HUES48 (cell line): ENCODE data around the gene PGAP6.
A peak's percentile ranks its signal among the peaks of the same experiment; 100 is the strongest.

Experiments used
- H3K27ac ChIP-seq: one replicate; pipeline ENCODE4 v1.7.0; 2013; ENCODE audit warnings: low read depth, low read length, inconsistent platforms
- H3K27me3 ChIP-seq: 2 replicates; pipeline ENCODE4 v1.6.1; 2013; ENCODE audit warnings: mild to moderate bottlenecking, low read length; ENCODE audit not compliant: control insufficient read depth, insufficient read depth
- H3K36me3 ChIP-seq: 2 replicates; pipeline ENCODE4 v1.6.1; 2013; ENCODE audit warnings: low read length; ENCODE audit not compliant: control insufficient read depth, insufficient read depth
- H3K4me1 ChIP-seq: 2 replicates; pipeline ENCODE4 v1.6.1; 2013; ENCODE audit warnings: mild to moderate bottlenecking, low read length; ENCODE audit not compliant: control insufficient read depth, insufficient read depth
- H3K4me3 ChIP-seq: 2 replicates; pipeline ENCODE4 v1.5.1; 2013; ENCODE audit warnings: mild to moderate bottlenecking, low read depth, low read length
- H3K9ac ChIP-seq: 2 replicates; pipeline ENCODE4 v1.6.1; 2013; ENCODE audit warnings: mild to moderate bottlenecking, low read depth, low read length, moderate library complexity
- H3K9me3 ChIP-seq: 2 replicates; pipeline ENCODE4 v1.6.1; 2013; ENCODE audit warnings: low read length; ENCODE audit not compliant: control insufficient read depth, insufficient read depth

Gene PGAP6

GRCh38 chr16:370443-370842, 11.3 kb downstream of the PGAP6 start, which contains the start of gene MRPL28:
TSS of gene MRPL28 (minus strand) at chr16:370538. CDS start at chr16:370218, 320 bp downstream.
- no peaks in the 10 kb centered on the region for H3K27me3 ChIP-seq
- 0 out of 2 replicates have a peak, but pooled peaks cover 3% of the 10 kb centered on the region for H3K4me1 ChIP-seq
- H3K27ac ChIP-seq, result peak within 1 kb of the TSS; percentile 66
- peak within 1 kb of the TSS; percentile 77 for H3K4me3 ChIP-seq
- H3K36me3 ChIP-seq, result peaks cover 72% of the 10 kb centered on the region
- H3K9ac ChIP-seq, result 0 out of 2 replicates have a peak within 1 kb of the TSS, but pooled peaks have one; percentile 21
- H3K9me3 ChIP-seq, result no peaks in the 10 kb centered on the region

- 0 out of 2 replicates have a peak overlapping the region, but pooled peaks have one; percentile 21 for H3K9ac ChIP-seq
- H3K9me3 ChIP-seq, result no peaks in the 10 kb centered on the region
- peak overlapping the region; percentile 77 for H3K4me3 ChIP-seq
- H3K27ac ChIP-seq, result no peak overlapping the region
- H3K4me1 ChIP-seq, result 0 out of 2 replicates have a peak, but pooled peaks cover 3% of the 10 kb centered on the region
- H3K27me3 ChIP-seq, result no peaks in the 10 kb centered on the region
- H3K36me3 ChIP-seq, result peaks cover 68% of the 10 kb centered on the region
Observed at GRCh38 chr16:369866-370436, 11.8 kb downstream of the PGAP6 start.

- Histone ChIP-seq H3K27me3 (no peaks in the 10 kb centered on the region), H3K4me3 (peak overlapping the region; percentile 77), H3K36me3 (peaks cover 63% of the 10 kb centered on the region), H3K4me1 (0 out of 2 replicates have a peak, but pooled peaks cover 3% of the 10 kb centered on the region), H3K27ac (no peak overlapping the region), H3K9ac (0 out of 2 replicates have a peak overlapping the region, but pooled peaks have one; percentile 21), H3K9me3 (no peaks in the 10 kb centered on the region)
Observed at GRCh38 chr16:369275-369865, 12.4 kb downstream of the PGAP6 start.

GRCh38 chr16:368388-369158, 13.2 kb downstream of the PGAP6 start:
- H3K36me3 ChIP-seq, result peaks cover 55% of the 10 kb centered on the region
- H3K27me3 ChIP-seq, result no peaks in the 10 kb centered on the region
- no peak overlapping the region for H3K4me3 ChIP-seq
- no peak overlapping the region for H3K27ac ChIP-seq
- H3K9me3 ChIP-seq, result no peaks in the 10 kb centered on the region
- no peak overlapping the region for H3K9ac ChIP-seq
- 0 out of 2 replicates have a peak, but pooled peaks cover 3% of the 10 kb centered on the region for H3K4me1 ChIP-seq

GRCh38 chr16:367333-367903, 14.4 kb downstream of the PGAP6 start:
- Histone ChIP-seq H3K4me1 (0 out of 2 replicates have a peak, but pooled peaks cover 3% of the 10 kb centered on the region), H3K27me3 (no peaks in the 10 kb centered on the region), H3K4me3 (no peak overlapping the region), H3K9ac (no peak overlapping the region), H3K36me3 (peaks cover 44% of the 10 kb centered on the region), H3K9me3 (no peaks in the 10 kb centered on the region), H3K27ac (no peak overlapping the region)

- Histone ChIP-seq H3K36me3 (peaks cover 34% of the 10 kb centered on the region), H3K4me1 (0 out of 2 replicates have a peak, but pooled peaks cover 3% of the 10 kb centered on the region), H3K9ac (no peak overlapping the region), H3K4me3 (no peak overlapping the region), H3K9me3 (no peaks in the 10 kb centered on the region), H3K27me3 (no peaks in the 10 kb centered on the region), H3K27ac (no peak overlapping the region)
Observed at GRCh38 chr16:366476-366875, 15.3 kb downstream of the PGAP6 start.

- H3K9ac ChIP-seq, result no peak overlapping the region
Observed at GRCh38 chr16:364595-365491, 16.9 kb downstream of the PGAP6 start.

GRCh38 chr16:363766-364490, 17.9 kb downstream of the PGAP6 start:
- no peaks in the 10 kb centered on the region for H3K4me1 ChIP-seq
- no peaks in the 10 kb centered on the region for H3K9me3 ChIP-seq
- H3K36me3 ChIP-seq, result peaks cover 29% of the 10 kb centered on the region
- H3K27ac ChIP-seq, result no peak overlapping the region
- no peaks in the 10 kb centered on the region for H3K27me3 ChIP-seq
- no peak overlapping the region for H3K4me3 ChIP-seq
- no peak overlapping the region for H3K9ac ChIP-seq

More at GRCh38 chr16:364595-365491, 16.9 kb downstream of the PGAP6 start:
- H3K36me3 ChIP-seq, result peaks cover 32% of the 10 kb centered on the region
- H3K4me3 ChIP-seq, result no peak overlapping the region
- no peak overlapping the region for H3K27ac ChIP-seq
- H3K4me1 ChIP-seq, result 0 out of 2 replicates have a peak, but pooled peaks cover 3% of the 10 kb centered on the region
- H3K9me3 ChIP-seq, result no peaks in the 10 kb centered on the region
- H3K27me3 ChIP-seq, result no peaks in the 10 kb centered on the region

- Histone ChIP-seq H3K27me3 (no peaks in the 10 kb centered on the region), H3K4me3 (no peak overlapping the region), H3K27ac (no peak overlapping the region), H3K36me3 (peaks cover 22% of the 10 kb centered on the region), H3K9me3 (no peaks in the 10 kb centered on the region), H3K4me1 (no peaks in the 10 kb centered on the region), H3K9ac (no peak overlapping the region)
Observed at GRCh38 chr16:363110-363765, 18.5 kb downstream of the PGAP6 start.
